ENCODE data around the gene NCOA7.

DNA sequence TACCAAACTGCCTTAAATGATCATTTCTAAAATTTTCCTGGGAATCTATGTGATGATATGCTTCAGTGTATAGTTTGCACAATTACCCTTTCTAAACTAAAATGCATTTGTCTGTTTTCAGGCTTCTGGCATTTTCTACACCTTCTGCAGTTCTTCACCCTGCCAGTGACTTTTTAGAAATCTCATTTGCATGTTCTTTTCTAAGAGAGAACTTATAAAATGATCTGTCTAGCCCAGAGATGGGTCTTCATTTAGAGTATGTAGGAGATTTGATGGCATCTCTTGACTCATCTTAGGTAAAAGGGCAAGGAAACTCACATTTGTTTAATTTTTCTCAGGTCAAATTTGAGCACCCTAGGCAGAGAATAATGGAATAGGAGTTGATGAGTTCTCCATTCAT lies 17.8 kb downstream of the NCOA7 start:
- TF ChIP-seq, protein P1, sequence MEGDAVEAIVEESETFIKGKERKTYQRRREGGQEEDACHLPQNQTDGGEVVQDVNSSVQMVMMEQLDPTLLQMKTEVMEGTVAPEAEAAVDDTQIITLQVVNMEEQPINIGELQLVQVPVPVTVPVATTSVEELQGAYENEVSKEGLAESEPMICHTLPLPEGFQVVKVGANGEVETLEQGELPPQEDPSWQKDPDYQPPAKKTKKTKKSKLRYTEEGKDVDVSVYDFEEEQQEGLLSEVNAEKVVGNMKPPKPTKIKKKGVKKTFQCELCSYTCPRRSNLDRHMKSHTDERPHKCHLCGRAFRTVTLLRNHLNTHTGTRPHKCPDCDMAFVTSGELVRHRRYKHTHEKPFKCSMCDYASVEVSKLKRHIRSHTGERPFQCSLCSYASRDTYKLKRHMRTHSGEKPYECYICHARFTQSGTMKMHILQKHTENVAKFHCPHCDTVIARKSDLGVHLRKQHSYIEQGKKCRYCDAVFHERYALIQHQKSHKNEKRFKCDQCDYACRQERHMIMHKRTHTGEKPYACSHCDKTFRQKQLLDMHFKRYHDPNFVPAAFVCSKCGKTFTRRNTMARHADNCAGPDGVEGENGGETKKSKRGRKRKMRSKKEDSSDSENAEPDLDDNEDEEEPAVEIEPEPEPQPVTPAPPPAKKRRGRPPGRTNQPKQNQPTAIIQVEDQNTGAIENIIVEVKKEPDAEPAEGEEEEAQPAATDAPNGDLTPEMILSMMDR (IDR thresholded peaks at IDR 0.05; ENCODE audit: borderline replicate concordance, extremely low read depth, low read length, poor library complexity, severe bottlenecking) = no peak
- no peak for TF ChIP-seq EZH2 (IDR thresholded peaks at IDR 0.05; ENCODE audit: borderline replicate concordance, low read depth, low read length, severe bottlenecking)

Data from DND-41 (cell line).